K562 (cell line): ENCODE measurements around the gene CELSR1.

Source experiments
- CEBPG ChIP-seq, 3 experiments: fragments of 200-800 bp in 1 of 3; sonication (Bioruptor generic) in 1 of 3; sonication (generic) in 1 of 3; formaldehyde crosslinking in 1 of 3; IDR thresholded peaks in 2 of 3; conservative IDR thresholded peaks in 1 of 3; 2 replicates each; pipeline versions ENCODE4 v1.6.1 to v1.8.0; 2016 to 2022; ENCODE audit warnings: missing compliant biosample characterization in 2 of 3, missing genetic modification characterization in 2 of 3, mild to moderate bottlenecking in 1 of 3, missing genetic modification reagents in 1 of 3
- NR1H2 ChIP-seq: sonication (generic); formaldehyde crosslinking; IDR thresholded peaks from 2 replicates; pipeline ENCODE4 v1.4.0; 2020; ENCODE audit warnings: mild to moderate bottlenecking, missing genetic modification reagents
- POLR2H ChIP-seq: IDR thresholded peaks from 2 replicates; pipeline ENCODE4 v1.6.1; 2016; ENCODE audit warnings: missing genetic modification characterization, low read depth, mild to moderate bottlenecking, control low read depth, missing compliant biosample characterization, moderate library complexity
- USF1 ChIP-seq: sonication (generic); formaldehyde crosslinking; IDR thresholded peaks from 2 replicates; pipeline ENCODE4 v1.9.0; 2022; ENCODE audit warnings: mild to moderate bottlenecking, missing genetic modification reagents
- ZNF124 ChIP-seq: sonication (generic); formaldehyde crosslinking; IDR thresholded peaks from 2 replicates; pipeline ENCODE4 v1.8.1; 2022; ENCODE audit warnings: missing genetic modification reagents
- ZNF589 ChIP-seq: fragments of 200-800 bp; sonication (Bioruptor generic); IDR thresholded peaks from 2 replicates; pipeline ENCODE4 v1.6.1; 2016; ENCODE audit warnings: low read depth, missing genetic modification characterization, missing compliant biosample characterization

- TF ChIP-seq POLR2H (tag): no peak
- peak; percentile 88 for TF ChIP-seq CEBPG (CRISPR knock-in tag; IDR thresholded peaks at IDR 0.05)
- TF ChIP-seq CEBPG (tag; conservative IDR thresholded peaks at IDR 0.05 in 1 of 2, IDR thresholded peaks at IDR 0.05 in 1 of 2): no peak
- TF ChIP-seq ZNF589 (CRISPR knock-in tag): no peak
- no peak for TF ChIP-seq USF1 (CRISPR knock-in tag)
- no peak for TF ChIP-seq ZNF124 (CRISPR knock-in tag)
- TF ChIP-seq NR1H2: no peak
These were observed 30.8 kb upstream of the CELSR1 start for GRCh38 chr22:46568102-46568809.
